Right forelimb (tissue), 1 donor: Measurements from ENCODE around the gene ANGPTL4.

Experiments
- DNase-seq: peaks from one replicate; pipeline ENCODE4 v3.0.0-alpha.2; 2018

The ANGPTL4 gene

GRCh38 chr19:8421484-8422461 is 57.8 kb downstream of the ANGPTL4 start:
- no peak for DNase-seq

GRCh38 chr19:8423817-8424223 is 59.9 kb downstream of the ANGPTL4 start:
- DNase-seq: peak; percentile 89
